Mesenchymal stem cell (in vitro differentiated cells and primary cell): ENCODE results near the gene JSRP1.

Experiments
- DNase-seq: peaks from one replicate; pipeline ENCODE4 v3.0.0-alpha.2; 2013
- H2AFZ ChIP-seq: one replicate; pipeline ENCODE4 v1.6.1; 2013; ENCODE audit warnings: low read depth, mild to moderate bottlenecking, control low read depth, inconsistent platforms, low read length, moderate library complexity
- H2AK5ac ChIP-seq: 2 replicates; pipeline ENCODE4 v1.6.1; 2013; ENCODE audit warnings: low read length, moderate library complexity, mild to moderate bottlenecking, inconsistent platforms; ENCODE audit not compliant: severe bottlenecking
- H2BK120ac ChIP-seq: one replicate; pipeline ENCODE4 v1.6.1; 2013; ENCODE audit warnings: low read depth, mild to moderate bottlenecking, inconsistent platforms, low read length, moderate library complexity
- H2BK12ac ChIP-seq, 2 experiments: one replicate each; pipeline ENCODE4 v1.6.1; 2013; ENCODE audit warnings: inconsistent platforms in 2 of 2, low read length in 2 of 2, mild to moderate bottlenecking in 2 of 2, moderate library complexity in 2 of 2, control low read depth in 1 of 2
- H2BK15ac ChIP-seq: one replicate; pipeline ENCODE4 v1.6.1; 2013; ENCODE audit warnings: mild to moderate bottlenecking, low read depth, inconsistent platforms; ENCODE audit not compliant: poor library complexity, severe bottlenecking
- H2BK5ac ChIP-seq: 2 replicates; pipeline ENCODE4 v1.6.1; 2013; ENCODE audit warnings: low read depth, mild to moderate bottlenecking, low read length, control low read depth, inconsistent platforms; ENCODE audit not compliant: poor library complexity, severe bottlenecking
- H3K14ac ChIP-seq, 2 experiments: one replicate each; pipeline ENCODE4 v1.6.1; 2013; ENCODE audit warnings: inconsistent platforms in 2 of 2, low read length in 2 of 2, control low read depth in 1 of 2, mild to moderate bottlenecking in 1 of 2, moderate library complexity in 1 of 2
- H3K18ac ChIP-seq, 2 experiments: one replicate each; pipeline ENCODE4 v1.6.1; 2013; ENCODE audit warnings: inconsistent platforms in 2 of 2, low read length in 2 of 2, control low read depth in 1 of 2, low read depth in 1 of 2, mild to moderate bottlenecking in 1 of 2
- H3K23ac ChIP-seq, 2 experiments: one replicate each; pipeline ENCODE4 v1.6.1; 2013; ENCODE audit warnings: inconsistent platforms in 2 of 2, low read length in 2 of 2, mild to moderate bottlenecking in 2 of 2, moderate library complexity in 2 of 2, control low read depth in 1 of 2
- H3K27ac ChIP-seq: 2 replicates; pipeline ENCODE4 v1.5.1; 2013; ENCODE audit warnings: mild to moderate bottlenecking, moderate library complexity, low read length, control low read depth, inconsistent platforms; ENCODE audit not compliant: poor library complexity, severe bottlenecking
- H3K27me3 ChIP-seq, 2 experiments: 2 replicates each; pipeline versions ENCODE4 v1.6.1 to v1.7.0; 2013; ENCODE audit warnings: low read length in 2 of 2, mild to moderate bottlenecking in 2 of 2, moderate library complexity in 2 of 2, control low read depth in 1 of 2, inconsistent platforms in 1 of 2; ENCODE audit not compliant: control insufficient read depth in 1 of 2, insufficient read depth in 1 of 2
- H3K36me3 ChIP-seq, 2 experiments: 2 replicates each; pipeline versions ENCODE4 v1.6.1 to v1.7.0; 2013; ENCODE audit warnings: low read length in 2 of 2, control low read depth in 1 of 2, inconsistent platforms in 1 of 2, low read depth in 1 of 2, mild to moderate bottlenecking in 1 of 2; ENCODE audit not compliant: insufficient read depth in 2 of 2, control insufficient read depth in 1 of 2
- H3K4ac ChIP-seq, 2 experiments: one replicate each; pipeline ENCODE4 v1.6.1; 2013; ENCODE audit warnings: inconsistent platforms in 2 of 2, low read length in 2 of 2, mild to moderate bottlenecking in 2 of 2, moderate library complexity in 2 of 2, control low read depth in 1 of 2, low read depth in 1 of 2
- H3K4me1 ChIP-seq: 2 replicates; pipeline ENCODE4 v1.6.1; 2013; ENCODE audit warnings: low read depth, low read length, control low read depth; ENCODE audit not compliant: control insufficient read depth, insufficient read depth
- H3K4me2 ChIP-seq: 2 replicates; pipeline ENCODE4 v1.6.1; 2013; ENCODE audit warnings: low read length, mild to moderate bottlenecking, inconsistent platforms; ENCODE audit not compliant: poor library complexity, severe bottlenecking
- H3K4me3 ChIP-seq, 2 experiments: 2 replicates each; pipeline versions ENCODE4 v1.5.1 to v1.7.0; 2013; ENCODE audit warnings: low read length in 2 of 2, mild to moderate bottlenecking in 2 of 2, control low read depth in 1 of 2, low read depth in 1 of 2; ENCODE audit not compliant: insufficient read depth in 1 of 2
- H3K79me1 ChIP-seq: replicated peaks from 2 replicates; pipeline ENCODE4 v1.6.1; 2013; ENCODE audit warnings: mild to moderate bottlenecking, control low read depth, low read length, inconsistent platforms; ENCODE audit not compliant: poor library complexity, severe bottlenecking
- H3K9ac ChIP-seq: 2 replicates; pipeline ENCODE4 v1.7.0; 2013; ENCODE audit warnings: mild to moderate bottlenecking, low read length, moderate library complexity
- H3K9me3 ChIP-seq: 2 replicates; pipeline ENCODE4 v1.7.0; 2013; ENCODE audit warnings: mild to moderate bottlenecking, low read length; ENCODE audit not compliant: control insufficient read depth
- H4K8ac ChIP-seq: one replicate; pipeline ENCODE4 v1.6.1; 2013; ENCODE audit warnings: inconsistent platforms, mild to moderate bottlenecking, low read length, moderate library complexity
- H4K91ac ChIP-seq: one replicate; pipeline ENCODE4 v1.6.1; 2013; ENCODE audit warnings: mild to moderate bottlenecking, low read length, inconsistent platforms
- WGBS: methylation state at CpG from one replicate; pipeline ENCODE4 v1.1.7; 2013; ENCODE audit warnings: mixed read lengths; 5-methylcytosine and 5-hydroxymethylcytosine counted together

The JSRP1 gene

GRCh38 chr19:2242092-2242537 is 14.1 kb downstream of the JSRP1 start:
- H2BK15ac ChIP-seq, result no peak overlapping the region
- H2BK5ac ChIP-seq, result no peak overlapping the region
- no peak overlapping the region for H3K4ac ChIP-seq
- H3K23ac ChIP-seq, result no peak overlapping the region
- no peak for DNase-seq
- H2BK120ac ChIP-seq, result no peak overlapping the region
- no peak overlapping the region for H3K18ac ChIP-seq
- H4K8ac ChIP-seq, result no peak overlapping the region
- H3K9ac ChIP-seq, result no peak overlapping the region
- WGBS, result 94% methylated on average over 12 of the region's 12 CpGs
- peaks cover 18% of the 10 kb centered on the region for H3K79me1 ChIP-seq
- H3K4me3 ChIP-seq, result no peak overlapping the region
- no peaks in the 10 kb centered on the region for H3K9me3 ChIP-seq
- H4K91ac ChIP-seq, result peak overlapping the region; percentile 61
- H3K27ac ChIP-seq, result no peak overlapping the region
- H2AK5ac ChIP-seq, result no peak overlapping the region
- H3K4me1 ChIP-seq, result peaks cover 39% of the 10 kb centered on the region
- H3K36me3 ChIP-seq, result peaks cover 46 to 74% of the 10 kb centered on the region in 2 experiments
- no peaks in the 10 kb centered on the region for H3K27me3 ChIP-seq
- no peak overlapping the region for H3K4me2 ChIP-seq
- H3K14ac ChIP-seq, result no peak overlapping the region
- no peak overlapping the region for H2AFZ ChIP-seq
- H2BK12ac ChIP-seq, result no peak overlapping the region

- Histone ChIP-seq H3K27me3 (no peaks in the 10 kb centered on the region), H3K18ac (no peak overlapping the region), H3K14ac (no peak overlapping the region), H3K23ac (peak overlapping the region; percentile 37 to 81), H2BK15ac (no peak overlapping the region), H2BK12ac (peak overlapping the region in 1 of 2 experiments; percentile 28), H3K4ac (no peak overlapping the region), H3K9ac (peak overlapping the region; percentile 84), H2AFZ (no peak overlapping the region), H3K36me3 (peaks cover 37 to 64% of the 10 kb centered on the region in 2 experiments), H4K8ac (peak overlapping the region; percentile 0), H3K4me3 (peak overlapping the region in 1 of 2 experiments; percentile 80), H3K4me2 (no peak overlapping the region), H3K27ac (no peak overlapping the region), H2BK120ac (no peak overlapping the region), H4K91ac (peak overlapping the region; percentile 71), H3K9me3 (no peaks in the 10 kb centered on the region), H3K4me1 (peaks cover 37% of the 10 kb centered on the region), H3K79me1 (peaks cover 18% of the 10 kb centered on the region), H2BK5ac (no peak overlapping the region), H2AK5ac (peak overlapping the region; percentile 20)
- no peak for DNase-seq
- 93% methylated on average over 41 of the region's 41 CpGs for WGBS
Observed at GRCh38 chr19:2240881-2241760, 15.1 kb downstream of the JSRP1 start.

GRCh38 chr19:2239771-2240770 is 16.1 kb downstream of the JSRP1 start:
- Histone ChIP-seq H3K9me3 (no peaks in the 10 kb centered on the region), H3K27ac (peak overlapping the region; percentile 34), H4K91ac (no peak overlapping the region), H3K79me1 (peaks cover 8% of the 10 kb centered on the region), H3K4me3 (peak overlapping the region; percentile 50 to 80), H3K23ac (no peak overlapping the region), H2BK5ac (peak overlapping the region; percentile 14), H4K8ac (no peak overlapping the region), H3K36me3 (peaks cover 26 to 53% of the 10 kb centered on the region in 2 experiments), H2BK120ac (no peak overlapping the region), H3K27me3 (no peaks in the 10 kb centered on the region), H3K18ac (peak overlapping the region in 1 of 2 experiments; percentile 26), H3K4ac (peak overlapping the region in 1 of 2 experiments; percentile 17), H3K4me2 (peak overlapping the region; percentile 71), H3K14ac (no peak overlapping the region), H3K9ac (peak overlapping the region; percentile 84), H2BK15ac (no peak overlapping the region), H2AFZ (no peak overlapping the region), H3K4me1 (peaks cover 37% of the 10 kb centered on the region), H2BK12ac (peak overlapping the region in 1 of 2 experiments; percentile 1), H2AK5ac (peak overlapping the region; percentile 28)
- no peak for DNase-seq
- 60% methylated on average over 33 of the region's 34 CpGs for WGBS
